ENCODE data around the gene ARF6. TPM values are rescaled to one million over a fixed set of nuclear protein-coding genes. Genes with fewer than 3 reads are reported as not detected.
A peak's percentile ranks its signal among the peaks of the same experiment; 100 is the strongest.

ARF6 gene
- total RNA-seq = 100 to 1,000 TPM in 2 of 3 donors, 10 to 100 TPM in 1; 84.3 to 125 (median 123) TPM
- long read RNA-seq, donor 1, transcript ARF6-201 (2 exons, 3,865 nt) = major isoform, 317 of 398 reads
- long read RNA-seq, donor 1, partial matches to known transcripts = 0 of 398 reads
- long read RNA-seq, donor 1, other reads (novel, unspliced or antisense) = 81 of 398 reads
- long read RNA-seq, donor 2, partial matches to known transcripts = 0 of 83 reads
- long read RNA-seq, donor 2, other reads (novel, unspliced or antisense) = 82 of 83 reads

DNA sequence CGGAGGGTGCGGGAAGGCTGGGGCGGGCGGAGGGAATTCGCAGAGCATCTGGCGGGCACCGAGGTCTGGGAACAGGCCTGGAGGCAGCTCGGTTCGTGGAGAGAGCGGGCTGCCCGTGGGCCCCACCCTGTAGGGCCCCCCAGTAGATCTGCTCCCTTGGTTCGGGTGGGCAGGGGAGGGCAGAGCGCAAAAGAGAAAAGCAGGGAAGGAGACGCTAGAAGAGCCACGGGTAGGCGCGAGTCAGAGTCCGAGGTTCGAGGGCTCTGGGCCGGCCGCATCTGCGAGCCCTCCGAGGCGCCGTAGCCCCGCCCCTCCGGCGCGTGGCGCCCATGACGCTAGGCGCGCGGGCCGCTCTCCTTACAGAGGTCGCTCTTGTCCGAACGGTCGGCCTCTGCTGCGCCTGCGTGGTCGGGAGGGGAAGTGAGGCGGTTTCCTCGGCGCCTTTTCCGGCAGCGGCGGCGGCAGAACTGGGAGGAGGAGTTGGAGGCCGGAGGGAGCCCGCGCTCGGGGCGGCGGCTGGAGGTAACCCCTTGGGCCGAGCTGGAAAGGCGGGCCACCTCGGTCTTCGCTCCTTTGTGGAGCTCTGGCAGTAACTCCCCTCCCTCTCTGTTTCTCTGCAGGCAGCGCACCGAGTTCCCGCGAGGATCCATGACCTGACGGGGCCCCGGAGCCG, at the start of gene ARF6:
TSS of gene ARF6 (plus strand) at position 447 of the 673 bp plus-strand sequence. CDS start 655 bp downstream, outside the sequence.
- intact Hi-C loops (cut with DNase I, micrococcal nuclease) = loop anchor here in 1 of 2 donors (10.0 kb wide), 1 partner anchor 72 kb away; no protein-coding TSS in a partner anchor
- TF ChIP-seq, protein P1, sequence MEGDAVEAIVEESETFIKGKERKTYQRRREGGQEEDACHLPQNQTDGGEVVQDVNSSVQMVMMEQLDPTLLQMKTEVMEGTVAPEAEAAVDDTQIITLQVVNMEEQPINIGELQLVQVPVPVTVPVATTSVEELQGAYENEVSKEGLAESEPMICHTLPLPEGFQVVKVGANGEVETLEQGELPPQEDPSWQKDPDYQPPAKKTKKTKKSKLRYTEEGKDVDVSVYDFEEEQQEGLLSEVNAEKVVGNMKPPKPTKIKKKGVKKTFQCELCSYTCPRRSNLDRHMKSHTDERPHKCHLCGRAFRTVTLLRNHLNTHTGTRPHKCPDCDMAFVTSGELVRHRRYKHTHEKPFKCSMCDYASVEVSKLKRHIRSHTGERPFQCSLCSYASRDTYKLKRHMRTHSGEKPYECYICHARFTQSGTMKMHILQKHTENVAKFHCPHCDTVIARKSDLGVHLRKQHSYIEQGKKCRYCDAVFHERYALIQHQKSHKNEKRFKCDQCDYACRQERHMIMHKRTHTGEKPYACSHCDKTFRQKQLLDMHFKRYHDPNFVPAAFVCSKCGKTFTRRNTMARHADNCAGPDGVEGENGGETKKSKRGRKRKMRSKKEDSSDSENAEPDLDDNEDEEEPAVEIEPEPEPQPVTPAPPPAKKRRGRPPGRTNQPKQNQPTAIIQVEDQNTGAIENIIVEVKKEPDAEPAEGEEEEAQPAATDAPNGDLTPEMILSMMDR (IDR thresholded peaks at IDR 0.05) = peak; percentile 16
- ATAC-seq (peak; percentile 93), DNase-seq (peak; percentile 98 to 100 (median 99))
- Histone ChIP-seq H3K9me3 (no peaks in the 10 kb centered on the region), H3K4me3 (peak within 1 kb of the TSS; percentile 99), H3K36me3 (ENCODE audit: low read depth) (no peaks in the 10 kb centered on the region), H3K4me1 (ENCODE audit: low read depth) (peaks cover 26% of the 10 kb centered on the region)

DNA sequence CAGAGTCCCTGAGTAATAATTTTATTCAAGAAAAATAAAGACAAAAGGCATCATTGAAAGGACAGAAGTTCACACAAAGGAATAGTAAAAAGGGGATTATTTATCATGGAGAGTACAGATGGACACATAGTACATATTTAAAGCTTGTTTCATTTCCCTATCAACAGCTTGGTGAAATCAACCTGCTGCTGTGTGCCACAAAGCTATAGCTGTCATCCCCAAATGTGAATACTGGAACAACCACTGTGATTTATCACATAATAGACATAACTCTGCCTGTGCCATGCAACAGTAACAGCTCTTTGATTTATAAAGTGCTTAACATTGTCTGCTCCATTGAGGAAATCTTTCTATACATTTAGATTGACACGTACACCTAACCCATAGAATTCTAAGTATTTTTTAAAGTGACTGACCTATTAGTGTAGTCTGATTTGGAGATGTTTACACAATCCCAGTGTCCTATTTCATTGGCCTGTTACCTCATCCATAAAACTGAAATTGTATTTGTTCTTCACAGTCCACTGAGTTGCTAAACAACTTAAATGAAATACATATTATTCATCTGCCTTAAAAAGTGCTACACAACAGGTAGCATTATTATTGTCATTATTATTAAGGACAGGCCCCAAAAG, 43.6 kb upstream of the ARF6 start:
- Histone ChIP-seq H3K4me1 (ENCODE audit: low read depth) (peaks cover 12% of the 10 kb centered on the region), H3K36me3 (ENCODE audit: low read depth) (peaks cover 11% of the 10 kb centered on the region), H3K4me3 (no peak overlapping the region), H3K9me3 (no peaks in the 10 kb centered on the region)
- ATAC-seq (no peak), DNase-seq (no peak)
- intact Hi-C loops (cut with DNase I, micrococcal nuclease) = no loop called here
- TF ChIP-seq, protein P1 (IDR thresholded peaks at IDR 0.05) = no peak

GRCh38 chr14:49851813-49852212, 41.1 kb upstream of the ARF6 start:
- Histone ChIP-seq H3K36me3 (ENCODE audit: low read depth) (peaks cover 11% of the 10 kb centered on the region), H3K4me3 (peak overlapping the region; percentile 87), H3K9me3 (no peaks in the 10 kb centered on the region), H3K4me1 (ENCODE audit: low read depth) (peaks cover 12% of the 10 kb centered on the region)
- ATAC-seq = no peak
- intact Hi-C loops (cut with DNase I, micrococcal nuclease) = no loop called here
- no peak for DNase-seq
- TF ChIP-seq, protein P1 (IDR thresholded peaks at IDR 0.05) = no peak

DNA sequence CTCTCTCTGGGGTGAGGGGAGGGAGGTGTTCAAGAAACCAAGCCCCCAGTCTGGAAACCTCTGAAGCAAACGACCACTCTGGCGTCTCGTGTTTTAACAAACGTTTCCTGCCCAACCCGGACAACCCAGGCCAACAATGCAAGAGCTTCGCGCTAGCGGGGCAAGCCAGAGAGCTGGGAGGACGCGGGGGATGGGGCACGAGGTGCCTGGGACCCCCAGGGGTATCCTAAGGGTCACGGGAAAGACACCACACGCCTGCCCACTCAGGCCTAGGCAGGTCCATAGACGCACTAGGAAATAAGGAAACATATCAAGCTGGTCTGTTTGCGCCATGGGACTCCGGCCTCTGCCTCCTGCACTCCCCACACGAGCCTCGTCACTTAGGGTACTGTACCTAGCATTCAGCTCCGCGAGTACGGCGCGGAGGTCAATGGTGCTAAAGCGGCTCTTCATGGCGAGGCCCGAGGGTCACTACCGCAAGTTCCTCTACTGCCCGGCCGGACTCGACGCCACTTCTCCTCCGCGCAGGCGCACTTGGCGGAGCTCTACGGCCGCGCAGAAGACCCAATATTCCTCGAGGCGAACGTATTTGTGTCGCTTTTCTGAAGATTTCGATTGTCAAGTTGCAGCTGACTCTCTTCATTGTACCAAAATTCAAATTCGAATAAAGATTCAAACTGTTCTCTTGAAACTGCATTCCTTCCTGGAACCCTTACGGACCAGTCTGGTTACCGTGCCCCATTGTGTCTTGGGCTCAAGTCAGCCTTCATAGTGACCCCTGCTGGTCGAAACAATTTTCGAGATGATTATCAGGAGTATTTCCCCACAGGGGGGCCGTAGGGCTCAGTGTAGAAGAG, 40.4 kb upstream of the ARF6 start, which contains the start of gene NEMF:
TSS of gene NEMF (minus strand) at position 488 of the 857 bp plus-strand sequence. CDS start at position 453, 35 bp downstream.
- TF ChIP-seq, protein P1 (IDR thresholded peaks at IDR 0.05) = peak; percentile 68
- peaks cover 12% of the 10 kb centered on the region for H3K4me1 ChIP-seq (ENCODE audit: low read depth)
- H3K9me3 ChIP-seq = no peaks in the 10 kb centered on the region
- DNase-seq = peak; percentile 90 to 99 (median 92)
- intact Hi-C loops (cut with DNase I, micrococcal nuclease) = no loop called here
- H3K4me3 ChIP-seq = peak within 1 kb of the TSS; percentile 87
- peaks cover 11% of the 10 kb centered on the region for H3K36me3 ChIP-seq (ENCODE audit: low read depth)
- ATAC-seq = peak; percentile 89

DNA sequence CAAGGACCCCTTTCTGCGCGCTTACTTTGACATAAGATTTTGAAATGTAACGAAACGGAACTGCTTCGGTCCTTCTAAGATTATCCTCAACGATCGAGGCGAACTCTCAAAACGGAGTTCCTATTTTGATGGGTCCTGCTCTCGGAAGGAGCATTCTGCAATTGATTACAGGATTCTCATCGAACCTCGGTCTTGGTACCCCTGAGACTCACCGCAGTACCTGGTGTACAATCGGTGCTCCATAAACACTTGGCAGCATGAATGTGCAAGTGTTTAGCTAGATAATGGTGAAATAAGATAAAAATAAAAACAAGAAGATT, 39.8 kb upstream of the ARF6 start:
- intact Hi-C loops (cut with DNase I, micrococcal nuclease) = no loop called here
- TF ChIP-seq, protein P1 (IDR thresholded peaks at IDR 0.05) = no peak
- Histone ChIP-seq H3K4me1 (ENCODE audit: low read depth) (peaks cover 12% of the 10 kb centered on the region), H3K9me3 (no peaks in the 10 kb centered on the region), H3K36me3 (ENCODE audit: low read depth) (peaks cover 11% of the 10 kb centered on the region), H3K4me3 (no peak overlapping the region)
- DNase-seq (no peak), ATAC-seq (no peak)
